COR-L47 (cell line): ENCODE results near the gene RANBP2.

Experiments used
- DNase-seq: peaks from one replicate; lab custom pipeline; 2025; lab: John Stamatoyannopoulos, UW

RANBP2 gene

GRCh38 chr2:108778857-108779256, 59.6 kb downstream of the RANBP2 start:
- DNase-seq = no peak

GRCh38 chr2:108786008-108786353, 66.7 kb downstream of the RANBP2 start:
- no peak for DNase-seq

DNA sequence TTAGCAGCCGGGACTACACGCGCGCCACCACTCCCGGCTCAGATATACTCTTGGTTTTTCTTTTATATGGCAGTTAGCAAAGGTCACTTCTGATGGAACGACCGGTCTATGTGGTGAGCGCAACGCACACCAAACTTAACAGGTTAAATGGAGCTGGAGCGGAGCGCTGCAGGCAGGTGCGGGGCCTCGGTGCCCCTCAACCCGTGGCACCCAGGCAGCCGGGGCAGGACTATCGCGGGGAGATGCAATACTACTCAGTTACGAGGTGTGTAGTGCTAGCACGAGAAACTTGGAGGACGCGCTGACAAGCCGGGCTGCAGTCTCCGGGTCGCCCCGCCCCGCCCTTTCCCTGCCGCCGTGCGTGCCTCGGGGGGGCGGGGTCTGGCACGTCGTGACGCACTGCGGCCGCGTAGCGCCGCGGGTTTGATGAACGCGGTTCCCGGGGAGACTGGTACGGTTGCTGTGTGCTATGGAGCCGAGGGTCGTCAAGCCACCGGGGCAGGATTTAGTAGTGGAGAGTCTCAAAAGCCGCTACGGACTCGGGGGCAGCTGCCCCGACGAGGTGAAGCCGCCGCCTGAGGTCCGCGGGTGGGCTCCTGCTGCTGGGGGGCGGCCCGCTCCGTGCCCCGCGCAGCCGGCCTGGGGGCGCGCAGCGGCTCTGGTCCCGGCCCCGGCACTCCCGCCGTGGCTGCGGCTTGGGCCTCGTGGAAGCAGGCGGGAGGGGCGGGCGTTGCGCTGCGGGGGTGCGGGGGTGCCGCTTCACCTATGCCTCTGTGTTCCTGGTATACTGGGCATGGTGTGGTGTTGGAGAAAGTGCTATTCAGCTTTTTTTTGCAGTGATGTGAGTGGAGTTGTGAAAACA, 67.3 kb downstream of the RANBP2 start, which contains the start of gene CCDC138:
Gene CCDC138 (plus strand): TSS at position 418 of the 862 bp plus-strand sequence. CDS start 52 bp downstream, at position 470.
- DNase-seq = peak; percentile 90

DNA sequence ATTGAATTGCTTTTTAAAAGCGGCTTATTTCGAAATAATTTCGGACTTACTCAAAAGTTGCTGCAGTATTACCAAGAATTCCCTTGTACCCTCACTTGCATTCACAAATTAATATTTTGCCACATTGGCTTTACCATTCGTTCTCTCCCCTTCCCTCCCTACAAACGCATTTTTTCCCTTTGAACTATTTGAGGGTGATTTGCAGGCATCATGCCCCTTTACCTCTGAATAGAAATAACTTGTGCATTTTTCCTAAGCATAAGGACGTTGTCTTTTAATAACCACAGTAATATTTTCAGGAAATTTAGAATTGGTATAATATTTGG, 67.9 kb downstream of the RANBP2 start:
- DNase-seq = no peak

DNA sequence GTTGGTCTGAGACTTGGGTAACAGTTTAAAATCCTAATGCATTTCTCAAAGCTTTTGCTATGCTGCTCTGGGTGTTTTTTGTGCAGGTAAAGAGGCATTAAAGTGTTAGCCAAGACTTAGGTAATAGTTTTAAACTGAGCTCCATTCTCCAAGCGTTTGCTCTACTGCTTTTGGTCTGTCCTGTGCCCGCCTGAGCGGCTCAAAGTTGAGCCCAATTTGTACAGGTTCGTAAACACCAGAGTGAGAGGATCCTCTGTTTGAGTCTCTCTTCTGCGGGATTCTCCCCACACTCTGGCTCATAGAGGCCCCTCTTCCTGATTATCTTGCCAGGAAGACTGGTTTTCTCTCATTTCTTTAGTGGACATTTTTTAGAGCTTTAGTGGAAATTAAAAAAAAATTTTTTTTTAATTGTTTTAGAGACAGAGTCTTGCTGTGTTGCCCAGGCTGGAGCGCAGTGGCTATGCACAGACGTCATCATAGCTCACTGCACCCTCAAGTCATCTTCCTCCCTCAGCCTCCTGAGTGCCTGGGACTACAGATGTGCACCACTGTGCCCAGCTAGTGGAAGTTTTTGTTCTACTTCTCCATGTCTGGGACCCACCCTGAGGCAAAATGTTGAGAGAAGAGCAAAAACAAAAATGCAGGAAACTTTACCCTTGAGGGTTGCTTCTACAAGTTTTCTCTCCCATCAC, 83.9 kb downstream of the RANBP2 start:
- no peak for DNase-seq

DNA sequence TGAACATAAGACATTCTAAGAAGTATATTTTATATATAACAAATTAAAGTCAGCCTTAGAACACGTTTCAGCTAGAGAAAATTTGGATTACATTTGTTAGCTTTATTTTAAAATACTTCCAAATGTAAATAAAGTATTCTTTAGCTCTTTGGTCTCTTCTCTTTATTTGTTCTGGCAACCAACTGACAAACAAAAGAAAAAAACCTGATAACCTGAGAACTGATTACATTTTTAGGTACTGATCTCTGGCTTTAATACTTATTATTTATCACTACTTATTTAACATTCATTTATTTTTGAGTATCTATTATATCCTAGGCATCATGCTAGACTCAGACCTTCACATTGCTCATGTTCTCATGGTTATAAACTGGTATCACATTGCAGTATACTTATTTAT, 85.8 kb downstream of the RANBP2 start:
- no peak for DNase-seq

GRCh38 chr2:108805782-108806181, 86.5 kb downstream of the RANBP2 start:
- DNase-seq = no peak

DNA sequence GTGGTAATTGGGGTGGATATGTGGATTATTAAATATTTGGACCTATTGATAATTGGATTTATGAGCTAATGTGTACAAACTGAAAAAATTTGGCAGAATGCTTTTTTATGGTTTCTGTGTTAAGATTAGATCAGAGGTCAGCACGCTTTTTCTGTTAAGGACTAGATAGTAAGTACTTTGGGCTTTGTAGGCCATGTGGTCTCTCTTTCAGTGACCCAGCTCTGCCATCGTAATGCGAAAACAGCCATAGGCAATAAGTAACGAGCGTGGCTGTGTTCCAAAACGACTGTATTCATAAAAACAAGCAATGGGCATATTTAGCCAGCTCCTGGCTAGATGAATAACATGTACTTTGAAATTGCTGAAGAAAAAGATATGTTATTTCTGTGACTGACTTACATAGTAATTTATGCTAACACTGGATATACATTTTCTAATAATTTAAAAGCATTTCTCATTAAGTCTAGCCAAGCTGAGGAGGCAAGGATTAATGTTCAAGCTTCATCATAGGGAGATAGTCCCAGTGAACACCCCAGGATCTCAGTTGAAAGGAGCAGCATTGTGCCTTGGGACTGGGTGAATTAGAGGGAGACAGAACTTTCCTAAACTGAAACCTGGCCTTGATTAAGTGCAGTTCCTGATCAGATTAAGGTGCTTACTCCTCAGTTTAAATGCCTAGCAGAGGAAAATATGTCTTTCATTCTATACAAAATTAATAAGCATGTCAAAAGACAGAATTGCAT, 87.3 kb downstream of the RANBP2 start:
- DNase-seq = no peak

DNA sequence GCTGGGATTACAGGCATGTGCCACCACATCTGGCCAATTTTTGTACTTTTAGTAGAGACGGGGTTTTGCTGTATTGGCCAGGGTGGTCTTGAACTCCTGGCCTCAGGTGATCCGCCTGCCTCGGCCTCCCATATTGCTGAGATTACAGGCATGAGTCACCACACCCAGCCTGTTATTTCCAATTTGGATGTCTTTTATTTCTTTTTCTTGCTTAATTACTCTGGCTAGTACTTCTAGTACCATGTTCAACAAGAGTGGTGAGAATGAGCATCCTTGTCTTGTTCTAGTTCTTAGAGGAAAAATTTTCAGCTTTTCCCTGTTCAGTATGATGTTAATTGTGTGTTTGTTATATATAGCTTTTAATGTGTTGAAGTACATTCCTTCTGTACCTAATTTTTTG, 90.7 kb downstream of the RANBP2 start:
- no peak for DNase-seq

- no peak for DNase-seq
Observed at GRCh38 chr2:108810993-108811957, 92.0 kb downstream of the RANBP2 start.

- DNase-seq = no peak
Observed at GRCh38 chr2:108813732-108814131, 94.5 kb downstream of the RANBP2 start.

DNA sequence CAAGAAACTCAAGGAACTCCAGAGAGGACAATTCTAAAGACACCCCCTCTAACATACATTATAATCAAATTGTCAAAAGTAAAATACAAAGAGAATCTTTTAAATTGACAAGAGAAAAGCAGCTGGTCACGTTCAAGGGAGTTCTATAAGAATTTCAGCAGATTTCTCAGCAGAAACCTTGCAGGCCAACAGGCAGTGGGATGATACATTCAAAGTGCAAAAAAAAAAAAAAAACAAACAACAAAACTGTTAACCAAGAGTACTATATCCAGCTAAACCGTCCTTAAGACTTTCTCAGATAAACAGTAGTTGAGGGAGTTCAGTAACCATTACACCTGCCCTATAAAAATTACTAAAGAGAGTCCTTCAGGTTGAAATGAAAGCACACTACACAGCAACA, 101.2 kb downstream of the RANBP2 start:
- no peak for DNase-seq

DNA sequence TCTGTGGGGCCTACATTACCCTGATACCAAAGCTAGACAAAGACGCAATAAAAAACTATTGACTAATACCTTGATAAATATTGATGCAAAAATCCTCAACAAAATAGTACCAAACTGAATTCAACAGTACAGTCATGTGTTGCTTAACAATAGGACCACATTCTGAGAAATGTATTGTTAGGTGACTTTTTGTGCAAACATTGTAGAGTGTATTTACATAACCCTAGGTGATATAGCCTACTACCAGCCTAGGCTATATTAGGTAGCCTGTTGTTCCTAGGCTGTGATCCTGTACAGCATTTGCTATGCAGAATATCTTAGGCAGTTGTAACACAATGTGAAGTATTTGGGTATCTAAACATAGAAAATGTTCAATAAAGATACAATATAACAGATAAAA, 104.0 kb downstream of the RANBP2 start:
- DNase-seq = peak; percentile 8

GRCh38 chr2:108824316-108825070, 105.2 kb downstream of the RANBP2 start:
- no peak for DNase-seq

GRCh38 chr2:108825254-108825653, 106.0 kb downstream of the RANBP2 start:
- DNase-seq = no peak

- DNase-seq = no peak
Observed at GRCh38 chr2:108825736-108826135, 106.5 kb downstream of the RANBP2 start.

- no peak for DNase-seq
Observed at GRCh38 chr2:108829578-108830310, 110.5 kb downstream of the RANBP2 start.

DNA sequence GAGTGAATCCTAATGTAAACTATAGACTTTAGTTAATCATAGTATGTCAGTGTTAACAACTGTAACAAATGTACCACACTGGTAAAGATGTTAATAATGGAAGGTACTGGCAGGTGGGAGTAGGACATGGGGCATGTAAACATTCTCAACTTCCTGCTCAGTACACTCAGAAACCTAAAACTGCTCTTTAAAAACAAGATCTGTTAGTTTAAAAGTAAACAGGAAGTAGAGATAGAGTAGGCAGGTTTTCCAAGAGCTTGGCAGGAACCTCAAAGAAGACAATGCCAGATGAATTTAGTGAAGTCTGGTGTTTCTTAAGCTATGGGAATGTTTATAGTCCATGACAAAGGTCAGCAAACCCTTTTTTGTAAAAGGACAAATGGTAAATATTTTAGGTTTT, 113.9 kb downstream of the RANBP2 start:
- DNase-seq = peak; percentile 1

DNA sequence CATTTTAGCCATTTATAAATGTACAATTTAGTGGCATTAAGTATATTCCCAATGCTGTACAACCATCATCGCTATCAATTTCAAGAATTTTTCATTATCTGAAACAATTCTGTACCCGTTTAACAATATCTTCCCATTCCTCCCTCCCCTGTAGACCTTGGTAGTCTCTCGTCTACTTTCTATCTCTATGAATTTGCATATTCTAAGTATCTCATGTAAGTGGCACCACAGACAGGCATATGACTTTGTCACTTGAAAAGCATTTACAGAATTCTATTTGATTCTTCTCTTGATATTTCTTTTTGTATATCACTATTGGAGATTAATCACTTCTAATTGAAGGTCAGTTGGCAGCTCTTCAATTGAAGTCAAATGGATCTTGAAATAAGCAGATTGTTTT, 115.3 kb downstream of the RANBP2 start:
- DNase-seq = no peak

GRCh38 chr2:108835040-108835439, 115.8 kb downstream of the RANBP2 start:
- no peak for DNase-seq
